SK-N-SH (cell line): Measurements from ENCODE around the gene FTL. TPM values are rescaled to one million over a fixed set of nuclear protein-coding genes. Genes with fewer than 3 reads are reported as not detected.

ENCODE experiments used
- CTCF ChIA-PET: fragments of 300-600, 350-600 bp; formaldehyde crosslinking; extraction: SDS; loops from one replicate; lab custom pipeline; 2021; lab: Yijun Ruan, JAX
- POLR2A ChIA-PET: fragments of 350-600 bp; sonication (Branson Sonifier 250); formaldehyde crosslinking; extraction: SDS; loops from one replicate; lab custom pipeline; 2020; ENCODE audit warnings: antibody characterized with exemption, inconsistent platforms; lab: Yijun Ruan, JAX
- DNase-seq: peaks from one replicate; pipeline ENCODE4 v3.0.0; 2012
- H2AFZ ChIP-seq: fragments of 200-600 bp; sonication (generic); 2 replicates; pipeline ENCODE4 v1.8.1; 2016; ENCODE audit warnings: antibody characterized with exemption, mild to moderate bottlenecking, low read depth
- H3F3A ChIP-seq: fragments of 200-600 bp; sonication (generic); replicated peaks from 2 replicates; pipeline ENCODE3; 2016; ENCODE audit warnings: antibody characterized with exemption, mild to moderate bottlenecking; ENCODE audit not compliant: insufficient read depth
- H3K27ac ChIP-seq, 2 experiments: fragments of 200-500 bp in 1 of 2; fragments of 200-600 bp in 1 of 2; sonication (Bioruptor generic) in 1 of 2; sonication (generic), shearing (Covaris generic) in 1 of 2; 2 replicates each; pipeline versions ENCODE4 v1.5.1 to v1.6.1; 2014 to 2016; ENCODE audit warnings: low read depth in 2 of 2, inconsistent platforms in 1 of 2, low read length in 1 of 2, mild to moderate bottlenecking in 1 of 2, mixed read lengths in 1 of 2
- H3K27me3 ChIP-seq: fragments of 200-600 bp; sonication (generic), shearing (Covaris generic); 2 replicates; pipeline ENCODE4 v1.6.1; 2016; ENCODE audit warnings: mixed run types; ENCODE audit not compliant: insufficient read depth
- H3K36me3 ChIP-seq, 2 experiments: fragments of 200-500 bp in 1 of 2; fragments of 200-600 bp in 1 of 2; sonication (Bioruptor generic) in 1 of 2; sonication (generic) in 1 of 2; replicated peaks in 1 of 2; 2 replicates each; pipeline versions ENCODE3 to v1.5.1; 2014 to 2016; ENCODE audit warnings: low read length in 1 of 2, mild to moderate bottlenecking in 1 of 2; ENCODE audit not compliant: insufficient read depth in 2 of 2, control insufficient read depth in 1 of 2
- H3K4me1 ChIP-seq, 2 experiments: fragments of 200-500 bp in 1 of 2; fragments of 200-600 bp in 1 of 2; sonication (Bioruptor generic) in 1 of 2; sonication (generic), shearing (Covaris generic) in 1 of 2; 2 replicates each; pipeline versions ENCODE4 v1.5.1 to v1.6.1; 2014 to 2016; ENCODE audit warnings: low read depth in 1 of 2, low read length in 1 of 2, mixed run types in 1 of 2; ENCODE audit not compliant: insufficient read depth in 2 of 2, control insufficient read depth in 1 of 2
- H3K4me2 ChIP-seq: fragments of 200-600 bp; sonication (generic), shearing (Covaris generic); 2 replicates; pipeline ENCODE4 v1.6.1; 2017; ENCODE audit warnings: mixed run types
- H3K4me3 ChIP-seq, 2 experiments: fragments of 200-500 bp in 1 of 2; fragments of 200-600 bp in 1 of 2; sonication (Bioruptor generic) in 1 of 2; sonication (generic), shearing (Covaris generic) in 1 of 2; 2 replicates each; pipeline versions ENCODE4 v1.5.1 to v1.8.1; 2014 to 2016; ENCODE audit warnings: low read depth in 2 of 2, inconsistent platforms in 1 of 2, low read length in 1 of 2, mild to moderate bottlenecking in 1 of 2, mixed read lengths in 1 of 2, moderate library complexity in 1 of 2
- H3K79me2 ChIP-seq: fragments of 200-600 bp; sonication (generic); 2 replicates; pipeline ENCODE4 v1.8.1; 2017; ENCODE audit warnings: mild to moderate bottlenecking; ENCODE audit not compliant: insufficient read depth
- H3K9ac ChIP-seq: fragments of 200-600 bp; sonication (generic); 2 replicates; pipeline ENCODE4 v1.6.1; 2017; ENCODE audit warnings: mixed run types
- H3K9me2 ChIP-seq: fragments of 200-600 bp; sonication (generic); 2 replicates; pipeline ENCODE4 v1.6.1; 2017; ENCODE audit warnings: mixed run types
- H3K9me3 ChIP-seq: fragments of 200-600 bp; sonication (generic); 2 replicates; pipeline ENCODE4 v1.6.1; 2017; ENCODE audit warnings: mixed run types, mild to moderate bottlenecking, moderate library complexity
- H4K20me1 ChIP-seq: fragments of 200-600 bp; sonication (generic); 2 replicates; pipeline ENCODE4 v1.6.1; 2017; ENCODE audit warnings: mild to moderate bottlenecking, mixed run types; ENCODE audit not compliant: insufficient read depth
- EZH2phosphoT487 ChIP-seq: fragments of 200-600 bp; sonication (generic); IDR thresholded peaks from 2 replicates; pipeline ENCODE4 v1.6.1; 2017; ENCODE audit warnings: low read depth, mixed run types, mild to moderate bottlenecking, antibody characterized with exemption, moderate library complexity, borderline replicate concordance
- FOSL2 ChIP-seq: IDR thresholded peaks from 2 replicates; pipeline ENCODE4 v1.4.0; 2012; ENCODE audit warnings: low read depth, mild to moderate bottlenecking, moderate library complexity, borderline replicate concordance
- FOXM1 ChIP-seq: IDR thresholded peaks from 2 replicates; pipeline ENCODE4 v1.4.0; 2012; ENCODE audit warnings: low read depth, mild to moderate bottlenecking
- GATA2 ChIP-seq: sonication (generic); formaldehyde crosslinking; IDR thresholded peaks from 2 replicates; pipeline ENCODE4 v1.5.0; 2020; ENCODE audit warnings: mild to moderate bottlenecking, missing genetic modification reagents
- JUND ChIP-seq: IDR thresholded peaks from 2 replicates; pipeline ENCODE4 v1.4.0; 2012
- MEF2A ChIP-seq: IDR thresholded peaks from 2 replicates; pipeline ENCODE4 v1.4.0; 2012; ENCODE audit warnings: low read depth, borderline replicate concordance
- MXI1 ChIP-seq: IDR thresholded peaks from 2 replicates; pipeline ENCODE4 v1.6.1; 2012; ENCODE audit warnings: mild to moderate bottlenecking, low read depth, low read length, improper control_type of control experiment
- NFIC ChIP-seq: IDR thresholded peaks from 2 replicates; pipeline ENCODE4 v1.4.0; 2012; ENCODE audit warnings: borderline replicate concordance
- POLR2AphosphoS5 ChIP-seq: IDR thresholded peaks from 2 replicates; pipeline ENCODE4 v1.6.1; 2012; ENCODE audit warnings: low read depth, low read length
- RAD21 ChIP-seq: IDR thresholded peaks from 2 replicates; pipeline ENCODE4 v1.6.1; 2012; ENCODE audit warnings: mild to moderate bottlenecking, low read length
- RCOR1 ChIP-seq: fragments of 150-350 bp; IDR thresholded peaks from 2 replicates; pipeline ENCODE4 v1.6.1; 2017; ENCODE audit warnings: antibody characterized with exemption, low read length
- RXRA ChIP-seq: IDR thresholded peaks from 2 replicates; pipeline ENCODE4 v1.4.0; 2012; ENCODE audit warnings: low read depth, mild to moderate bottlenecking, borderline replicate concordance
- SIN3A ChIP-seq: IDR thresholded peaks from 2 replicates; pipeline ENCODE4 v1.6.1; 2012; ENCODE audit warnings: low read depth, mild to moderate bottlenecking, low read length, moderate library complexity, borderline replicate concordance
- TAF1 ChIP-seq: IDR thresholded peaks from 2 replicates; pipeline ENCODE4 v1.6.1; 2012; ENCODE audit warnings: low read depth, mild to moderate bottlenecking, low read length, moderate library complexity, borderline replicate concordance
- TCF12 ChIP-seq: IDR thresholded peaks from 2 replicates; pipeline ENCODE4 v1.4.0; 2012
- YY1 ChIP-seq: IDR thresholded peaks from 2 replicates; pipeline ENCODE4 v1.4.0; 2012; ENCODE audit warnings: low read depth, mild to moderate bottlenecking
- WGBS: methylation state at CpG from one replicate; pipeline ENCODE4 v1.1.6; 2017; ENCODE audit warnings: low lambda C conversion rate; 5-methylcytosine and 5-hydroxymethylcytosine counted together
- polyA plus RNA-seq, 3 experiments: library from polyadenylated mRNA; depleted of rRNA; stranded (reverse); fragments of >200 nt; gene quantifications; 2 replicates each; pipeline ENCODE4 v1.2.3, GENCODE V29; 2012
- TF ChIP-seq, protein P1 (sequence below): IDR thresholded peaks from 2 replicates; pipeline ENCODE4; 2012
- TF ChIP-seq, protein P2 (sequence below): fragments of 150-350 bp; IDR thresholded peaks from 2 replicates; pipeline ENCODE4 v1.6.1; 2016; ENCODE audit warnings: mild to moderate bottlenecking, low read depth, low read length
- TF ChIP-seq, protein P3 (sequence below): IDR thresholded peaks from 2 replicates; pipeline ENCODE4 v1.6.1; 2012; ENCODE audit warnings: mild to moderate bottlenecking, low read depth, low read length, moderate library complexity
- TF ChIP-seq, protein P4 (sequence below): IDR thresholded peaks from 2 replicates; pipeline ENCODE4 v1.4.0; 2012; ENCODE audit warnings: low read depth, borderline replicate concordance
- TF ChIP-seq, protein P5 (sequence below): IDR thresholded peaks from 2 replicates; pipeline ENCODE4 v1.4.0; 2012; ENCODE audit warnings: low read depth
- TF ChIP-seq, protein P6 (sequence below): fragments of 200-600 bp; sonication (generic); IDR thresholded peaks from 2 replicates; pipeline ENCODE4 v1.6.1; 2017; ENCODE audit warnings: antibody characterized with exemption, mild to moderate bottlenecking, moderate library complexity

FTL gene
- polyA plus RNA-seq, 1 of the 3 experiments (the other 2 are of a cell fraction) = 875 TPM

DNA sequence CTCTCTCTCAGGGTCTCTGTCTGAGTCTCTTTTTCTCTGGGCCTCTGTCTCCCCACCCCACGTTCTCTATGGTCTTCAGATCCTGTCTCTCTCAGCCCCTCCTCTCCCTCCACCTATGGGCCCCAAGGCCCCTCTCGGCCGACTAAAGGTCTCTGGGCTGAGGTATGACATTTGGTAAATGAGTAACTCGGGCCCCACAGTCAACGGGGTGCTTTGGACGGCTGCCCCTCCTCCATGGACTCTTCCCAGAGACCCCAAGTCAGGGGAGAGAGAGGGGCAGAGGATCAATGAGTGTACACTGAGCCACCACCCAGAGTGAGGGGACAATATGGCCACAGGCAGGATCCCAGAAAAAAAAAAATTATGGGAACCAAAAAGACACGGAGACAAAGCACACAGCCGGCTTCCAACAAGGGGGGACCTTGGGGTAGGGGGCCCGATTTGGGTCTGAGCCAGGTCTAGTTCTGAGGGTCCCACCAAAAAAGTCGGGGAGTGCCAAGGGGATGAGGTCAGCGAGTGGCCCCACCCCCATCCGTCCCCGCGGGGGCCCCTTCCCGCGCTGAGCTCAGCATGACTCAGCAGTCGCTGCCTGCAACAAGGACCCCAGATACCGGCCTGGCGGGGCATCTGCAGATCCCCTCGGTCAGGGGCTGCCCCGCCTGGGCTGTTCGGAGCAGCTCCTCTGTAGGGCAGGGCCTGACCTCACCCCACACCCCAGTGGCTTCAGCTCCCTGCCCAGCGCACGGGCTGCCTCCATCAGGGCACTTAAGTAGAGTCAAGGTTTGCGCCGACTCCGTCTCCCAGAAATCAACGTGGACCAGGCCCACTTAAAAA lies 1.5 kb upstream of the FTL start:
- Histone ChIP-seq H3K9ac (peak overlapping the region; percentile 41), H3K27ac (peak overlapping the region; percentile 62 to 77), H3K4me3 (no peak overlapping the region), H3K9me2 (no peaks in the 10 kb centered on the region), H3F3A (peaks cover 54% of the 10 kb centered on the region), H4K20me1 (peaks cover 18% of the 10 kb centered on the region), H3K9me3 (no peaks in the 10 kb centered on the region), H3K27me3 (no peaks in the 10 kb centered on the region), H3K79me2 (peaks cover 22% of the 10 kb centered on the region), H3K4me1 (peaks cover 17 to 26% of the 10 kb centered on the region in 2 experiments; a peak in 3 of 4 replicates), H2AFZ (no peak overlapping the region), H3K4me2 (peak overlapping the region; percentile 56; the same call in 1 of the 2 replicates), H3K36me3 (peaks cover 11 to 23% of the 10 kb centered on the region in 2 experiments)
- no peak for DNase-seq
- CTCF ChIA-PET = interaction anchor here (1.1 kb wide), 1 partner anchor 36 kb away, joined by 3 read pairs; no protein-coding TSS in a partner anchor
- WGBS = 53% methylated on average over 14 of the region's 28 CpGs
- POLR2A ChIA-PET = no interaction called here
- TF ChIP-seq SIN3A = no peak
- TF ChIP-seq, protein P1, sequence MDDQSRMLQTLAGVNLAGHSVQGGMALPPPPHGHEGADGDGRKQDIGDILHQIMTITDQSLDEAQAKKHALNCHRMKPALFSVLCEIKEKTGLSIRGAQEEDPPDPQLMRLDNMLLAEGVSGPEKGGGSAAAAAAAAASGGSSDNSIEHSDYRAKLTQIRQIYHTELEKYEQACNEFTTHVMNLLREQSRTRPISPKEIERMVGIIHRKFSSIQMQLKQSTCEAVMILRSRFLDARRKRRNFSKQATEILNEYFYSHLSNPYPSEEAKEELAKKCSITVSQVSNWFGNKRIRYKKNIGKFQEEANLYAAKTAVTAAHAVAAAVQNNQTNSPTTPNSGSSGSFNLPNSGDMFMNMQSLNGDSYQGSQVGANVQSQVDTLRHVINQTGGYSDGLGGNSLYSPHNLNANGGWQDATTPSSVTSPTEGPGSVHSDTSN = peak; percentile 48
- TF ChIP-seq, protein P2, sequence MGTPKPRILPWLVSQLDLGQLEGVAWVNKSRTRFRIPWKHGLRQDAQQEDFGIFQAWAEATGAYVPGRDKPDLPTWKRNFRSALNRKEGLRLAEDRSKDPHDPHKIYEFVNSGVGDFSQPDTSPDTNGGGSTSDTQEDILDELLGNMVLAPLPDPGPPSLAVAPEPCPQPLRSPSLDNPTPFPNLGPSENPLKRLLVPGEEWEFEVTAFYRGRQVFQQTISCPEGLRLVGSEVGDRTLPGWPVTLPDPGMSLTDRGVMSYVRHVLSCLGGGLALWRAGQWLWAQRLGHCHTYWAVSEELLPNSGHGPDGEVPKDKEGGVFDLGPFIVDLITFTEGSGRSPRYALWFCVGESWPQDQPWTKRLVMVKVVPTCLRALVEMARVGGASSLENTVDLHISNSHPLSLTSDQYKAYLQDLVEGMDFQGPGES = no peak
- TF ChIP-seq, protein P3, sequence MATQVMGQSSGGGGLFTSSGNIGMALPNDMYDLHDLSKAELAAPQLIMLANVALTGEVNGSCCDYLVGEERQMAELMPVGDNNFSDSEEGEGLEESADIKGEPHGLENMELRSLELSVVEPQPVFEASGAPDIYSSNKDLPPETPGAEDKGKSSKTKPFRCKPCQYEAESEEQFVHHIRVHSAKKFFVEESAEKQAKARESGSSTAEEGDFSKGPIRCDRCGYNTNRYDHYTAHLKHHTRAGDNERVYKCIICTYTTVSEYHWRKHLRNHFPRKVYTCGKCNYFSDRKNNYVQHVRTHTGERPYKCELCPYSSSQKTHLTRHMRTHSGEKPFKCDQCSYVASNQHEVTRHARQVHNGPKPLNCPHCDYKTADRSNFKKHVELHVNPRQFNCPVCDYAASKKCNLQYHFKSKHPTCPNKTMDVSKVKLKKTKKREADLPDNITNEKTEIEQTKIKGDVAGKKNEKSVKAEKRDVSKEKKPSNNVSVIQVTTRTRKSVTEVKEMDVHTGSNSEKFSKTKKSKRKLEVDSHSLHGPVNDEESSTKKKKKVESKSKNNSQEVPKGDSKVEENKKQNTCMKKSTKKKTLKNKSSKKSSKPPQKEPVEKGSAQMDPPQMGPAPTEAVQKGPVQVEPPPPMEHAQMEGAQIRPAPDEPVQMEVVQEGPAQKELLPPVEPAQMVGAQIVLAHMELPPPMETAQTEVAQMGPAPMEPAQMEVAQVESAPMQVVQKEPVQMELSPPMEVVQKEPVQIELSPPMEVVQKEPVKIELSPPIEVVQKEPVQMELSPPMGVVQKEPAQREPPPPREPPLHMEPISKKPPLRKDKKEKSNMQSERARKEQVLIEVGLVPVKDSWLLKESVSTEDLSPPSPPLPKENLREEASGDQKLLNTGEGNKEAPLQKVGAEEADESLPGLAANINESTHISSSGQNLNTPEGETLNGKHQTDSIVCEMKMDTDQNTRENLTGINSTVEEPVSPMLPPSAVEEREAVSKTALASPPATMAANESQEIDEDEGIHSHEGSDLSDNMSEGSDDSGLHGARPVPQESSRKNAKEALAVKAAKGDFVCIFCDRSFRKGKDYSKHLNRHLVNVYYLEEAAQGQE = no peak; the same call in 1 of the 2 replicates
- TF ChIP-seq RAD21 = no peak
- TF ChIP-seq MEF2A = no peak
- TF ChIP-seq TAF1 = no peak
- TF ChIP-seq POLR2AphosphoS5 = no peak; the same call in 1 of the 2 replicates
- TF ChIP-seq FOXM1 = no peak
- TF ChIP-seq, protein P4, sequence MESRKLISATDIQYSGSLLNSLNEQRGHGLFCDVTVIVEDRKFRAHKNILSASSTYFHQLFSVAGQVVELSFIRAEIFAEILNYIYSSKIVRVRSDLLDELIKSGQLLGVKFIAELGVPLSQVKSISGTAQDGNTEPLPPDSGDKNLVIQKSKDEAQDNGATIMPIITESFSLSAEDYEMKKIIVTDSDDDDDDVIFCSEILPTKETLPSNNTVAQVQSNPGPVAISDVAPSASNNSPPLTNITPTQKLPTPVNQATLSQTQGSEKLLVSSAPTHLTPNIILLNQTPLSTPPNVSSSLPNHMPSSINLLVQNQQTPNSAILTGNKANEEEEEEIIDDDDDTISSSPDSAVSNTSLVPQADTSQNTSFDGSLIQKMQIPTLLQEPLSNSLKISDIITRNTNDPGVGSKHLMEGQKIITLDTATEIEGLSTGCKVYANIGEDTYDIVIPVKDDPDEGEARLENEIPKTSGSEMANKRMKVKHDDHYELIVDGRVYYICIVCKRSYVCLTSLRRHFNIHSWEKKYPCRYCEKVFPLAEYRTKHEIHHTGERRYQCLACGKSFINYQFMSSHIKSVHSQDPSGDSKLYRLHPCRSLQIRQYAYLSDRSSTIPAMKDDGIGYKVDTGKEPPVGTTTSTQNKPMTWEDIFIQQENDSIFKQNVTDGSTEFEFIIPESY = no peak
- peak; percentile 51; the same call in 1 of the 2 replicates for TF ChIP-seq NFIC
- no peak for TF ChIP-seq YY1
- no peak for TF ChIP-seq EZH2phosphoT487
- peak; percentile 79; the same call in 1 of the 2 replicates for TF ChIP-seq FOSL2
- TF ChIP-seq RXRA = no peak
- no peak for TF ChIP-seq RCOR1
- TF ChIP-seq TCF12 = peak; percentile 29; the same call in 1 of the 2 replicates
- TF ChIP-seq MXI1 = no peak
- TF ChIP-seq, protein P5, sequence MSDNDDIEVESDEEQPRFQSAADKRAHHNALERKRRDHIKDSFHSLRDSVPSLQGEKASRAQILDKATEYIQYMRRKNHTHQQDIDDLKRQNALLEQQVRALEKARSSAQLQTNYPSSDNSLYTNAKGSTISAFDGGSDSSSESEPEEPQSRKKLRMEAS = no peak
- TF ChIP-seq JUND = peak; percentile 72
- no peak for TF ChIP-seq GATA2 (CRISPR knock-in tag)
- TF ChIP-seq, protein P6, sequence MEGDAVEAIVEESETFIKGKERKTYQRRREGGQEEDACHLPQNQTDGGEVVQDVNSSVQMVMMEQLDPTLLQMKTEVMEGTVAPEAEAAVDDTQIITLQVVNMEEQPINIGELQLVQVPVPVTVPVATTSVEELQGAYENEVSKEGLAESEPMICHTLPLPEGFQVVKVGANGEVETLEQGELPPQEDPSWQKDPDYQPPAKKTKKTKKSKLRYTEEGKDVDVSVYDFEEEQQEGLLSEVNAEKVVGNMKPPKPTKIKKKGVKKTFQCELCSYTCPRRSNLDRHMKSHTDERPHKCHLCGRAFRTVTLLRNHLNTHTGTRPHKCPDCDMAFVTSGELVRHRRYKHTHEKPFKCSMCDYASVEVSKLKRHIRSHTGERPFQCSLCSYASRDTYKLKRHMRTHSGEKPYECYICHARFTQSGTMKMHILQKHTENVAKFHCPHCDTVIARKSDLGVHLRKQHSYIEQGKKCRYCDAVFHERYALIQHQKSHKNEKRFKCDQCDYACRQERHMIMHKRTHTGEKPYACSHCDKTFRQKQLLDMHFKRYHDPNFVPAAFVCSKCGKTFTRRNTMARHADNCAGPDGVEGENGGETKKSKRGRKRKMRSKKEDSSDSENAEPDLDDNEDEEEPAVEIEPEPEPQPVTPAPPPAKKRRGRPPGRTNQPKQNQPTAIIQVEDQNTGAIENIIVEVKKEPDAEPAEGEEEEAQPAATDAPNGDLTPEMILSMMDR = no peak
